HG02678 (cell line): ENCODE data around the gene CGRRF1.
A peak's percentile ranks its signal among the peaks of the same experiment; 100 is the strongest.

Experiments used
- ATAC-seq: cut with Tn5 transposase; IDR thresholded peaks from one replicate; pipeline ENCODE4 v1.9.1; 2021; ENCODE audit warnings: mild to moderate bottlenecking, moderate library complexity; ENCODE audit not compliant: unreplicated experiment

CGRRF1 gene

DNA sequence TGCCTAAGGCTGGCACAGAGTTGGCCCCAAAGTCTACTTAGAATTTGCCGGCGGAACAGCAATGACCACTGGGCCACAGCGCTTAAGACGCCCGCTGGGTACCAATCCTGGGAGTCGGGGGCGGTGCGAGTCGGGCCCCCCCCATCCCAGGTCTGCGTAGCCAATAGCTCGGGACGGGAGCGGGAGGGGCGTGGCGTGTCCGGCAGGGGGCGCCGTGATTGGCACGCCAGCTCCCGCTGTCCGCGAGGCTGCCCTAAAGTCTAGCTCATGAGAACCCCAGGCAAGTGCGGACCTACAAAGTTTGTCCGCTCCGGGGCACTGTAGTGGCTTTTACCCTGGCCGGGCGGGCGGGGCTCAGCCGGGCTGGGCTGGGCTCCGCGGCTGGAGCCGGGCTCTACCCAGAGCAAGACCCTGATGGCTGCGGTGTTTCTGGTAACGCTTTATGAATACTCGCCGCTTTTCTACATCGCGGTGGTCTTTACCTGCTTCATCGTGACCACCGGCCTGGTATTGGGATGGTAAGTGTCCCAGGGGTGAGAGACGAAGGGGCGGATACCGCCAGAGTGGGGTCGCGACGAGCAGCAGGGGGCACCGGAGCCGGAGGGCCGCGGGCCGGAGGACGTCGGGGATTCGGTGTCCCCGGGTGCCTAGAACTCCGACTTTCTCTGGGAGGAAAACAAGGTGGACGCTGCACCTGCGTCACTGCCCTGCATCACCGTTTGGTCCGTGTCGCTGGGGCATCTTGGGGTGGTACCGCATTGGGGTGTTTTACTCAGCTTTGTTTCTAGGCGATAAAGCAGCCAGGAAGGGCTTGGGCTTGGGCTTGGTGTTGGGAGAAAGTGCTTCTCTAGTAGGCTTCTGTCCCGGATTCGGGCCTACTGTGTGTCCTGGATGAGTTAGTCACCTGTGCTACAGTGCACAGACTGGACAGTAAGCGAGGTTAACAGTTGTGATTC, at the start of gene CGRRF1:
CGRRF1 (plus strand) TSS at position 361 of the 956 bp plus-strand sequence; CDS start at position 415, 54 bp downstream.
- peak; percentile 97 for ATAC-seq

GRCh38 chr14:54462048-54462447, 47.7 kb upstream of the CGRRF1 start:
- ATAC-seq, result no peak

DNA sequence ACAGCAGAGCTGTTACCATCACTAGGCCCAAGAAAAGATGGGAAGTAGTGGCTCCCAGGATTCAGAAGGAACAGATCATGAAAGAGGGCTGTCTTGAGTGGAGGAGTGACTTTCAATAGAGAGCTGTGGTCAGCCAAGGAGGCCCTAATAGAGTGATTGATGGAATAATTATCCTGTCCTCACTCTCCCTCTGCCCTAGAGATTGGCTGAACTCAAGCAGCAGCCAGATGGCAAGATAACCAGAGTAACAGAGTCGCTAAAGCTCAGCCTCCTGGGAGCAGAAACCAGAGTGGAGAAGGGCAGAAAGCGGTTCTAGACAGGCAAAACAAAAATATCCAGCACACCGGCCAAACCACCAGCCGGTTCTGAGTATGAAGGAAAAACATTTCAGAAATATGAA, 44.1 kb upstream of the CGRRF1 start:
- ATAC-seq, result no peak

GRCh38 chr14:54467280-54467679, 42.4 kb upstream of the CGRRF1 start:
- no peak for ATAC-seq

- ATAC-seq, result no peak
These were observed 39.0 kb upstream of the CGRRF1 start for GRCh38 chr14:54470701-54471100.

GRCh38 chr14:54471641-54472040, 38.1 kb upstream of the CGRRF1 start:
- ATAC-seq, result no peak

GRCh38 chr14:54472315-54472714, 37.4 kb upstream of the CGRRF1 start:
- no peak for ATAC-seq

DNA sequence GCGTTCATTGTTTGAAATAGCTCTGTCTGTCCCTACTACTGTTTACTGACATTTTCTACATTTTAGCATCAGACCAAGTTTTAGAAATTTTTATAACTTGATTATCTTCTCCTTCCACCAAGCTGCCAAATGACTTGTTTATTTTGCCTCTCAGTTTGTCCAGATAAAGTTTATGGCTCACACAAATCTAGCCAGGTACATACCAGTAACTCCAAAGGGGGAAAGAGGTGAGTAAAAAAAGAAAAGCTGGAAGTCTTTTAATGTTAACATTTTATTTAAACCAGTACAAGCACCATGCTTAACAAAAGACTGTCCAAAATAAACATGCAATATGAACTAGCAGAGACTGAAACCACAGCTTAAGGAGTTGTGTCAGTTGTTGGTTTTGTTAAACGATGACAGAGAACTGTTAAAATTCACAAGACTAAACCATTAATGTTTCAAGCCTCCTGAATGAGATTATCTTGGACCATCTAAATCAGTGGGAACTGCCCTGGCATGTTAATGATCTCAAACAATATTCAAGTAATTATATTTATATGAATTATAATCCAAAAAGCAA, 35.4 kb upstream of the CGRRF1 start:
- ATAC-seq, result no peak

GRCh38 chr14:54475187-54475899, 34.4 kb upstream of the CGRRF1 start:
- no peak for ATAC-seq

GRCh38 chr14:54475911-54476310, 33.8 kb upstream of the CGRRF1 start:
- no peak for ATAC-seq

GRCh38 chr14:54478636-54479215, 31.0 kb upstream of the CGRRF1 start:
- ATAC-seq, result no peak

DNA sequence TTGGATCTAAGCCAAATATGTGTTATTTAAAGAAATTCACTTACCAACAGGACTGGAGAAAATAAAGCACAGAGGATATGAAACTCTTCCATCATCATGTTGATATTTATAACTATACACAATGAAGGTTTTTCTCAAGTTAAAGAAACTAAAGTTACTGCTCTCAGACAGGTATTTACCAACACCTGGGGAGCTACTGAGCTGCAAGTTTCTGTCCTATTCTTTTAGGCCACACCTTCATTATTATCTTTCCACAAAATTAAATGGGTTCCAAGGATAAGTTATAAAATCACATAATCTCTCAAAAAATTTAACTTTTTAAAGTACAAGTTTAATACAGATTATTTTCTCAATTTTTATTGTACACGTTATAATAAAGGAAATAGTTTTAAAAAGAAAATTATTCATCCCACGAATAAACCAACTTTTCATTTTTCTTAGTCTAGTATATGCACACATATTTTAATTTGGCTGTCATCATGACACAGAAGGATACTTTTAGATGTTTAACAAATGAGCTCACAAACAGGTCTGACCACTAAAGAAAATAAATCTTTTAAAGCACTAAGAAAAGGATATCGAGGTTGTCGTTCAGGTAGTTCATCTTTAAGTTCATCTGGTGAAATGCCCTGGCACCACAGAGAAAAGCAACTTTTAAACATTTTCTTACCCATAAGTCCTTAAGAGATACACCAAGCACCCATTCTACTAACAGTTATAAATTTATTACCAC, 28.7 kb upstream of the CGRRF1 start:
- no peak for ATAC-seq

GRCh38 chr14:54481695-54482094, 28.0 kb upstream of the CGRRF1 start:
- ATAC-seq, result no peak

GRCh38 chr14:54483073-54483745, 26.5 kb upstream of the CGRRF1 start:
- ATAC-seq, result no peak

GRCh38 chr14:54483846-54484245, 25.9 kb upstream of the CGRRF1 start:
- no peak for ATAC-seq

- no peak for ATAC-seq
These were observed 23.0 kb upstream of the CGRRF1 start for GRCh38 chr14:54486685-54487084.

GRCh38 chr14:54487771-54488170, 21.9 kb upstream of the CGRRF1 start:
- ATAC-seq, result no peak

GRCh38 chr14:54488318-54488645, 21.4 kb upstream of the CGRRF1 start:
- ATAC-seq, result no peak

- peak; percentile 94 for ATAC-seq
These were observed 20.9 kb upstream of the CGRRF1 start, which contains the start of gene GMFB for GRCh38 chr14:54488646-54489317. GMFB (minus strand) TSS chr14:54488980; CDS start chr14:54488927, 53 bp downstream.

GRCh38 chr14:54489318-54489683, 20.4 kb upstream of the CGRRF1 start:
- no peak for ATAC-seq
